IMR-90 (cell line): ENCODE measurements around the gene KRTAP10-10. TPM values are rescaled to one million over a fixed set of nuclear protein-coding genes. Genes with fewer than 3 reads are reported as not detected.

Experiments used
- ATAC-seq: fragments of 200-7000 bp; cut with Tn5 transposase; 2 replicates; pipeline ENCODE4 v1.9.1; 2020; ENCODE audit warnings: low read depth, mild to moderate bottlenecking, moderate library complexity
- BruUV-seq: library from RNA; stranded (reverse); fragments of 400-500 nt; replicated peaks from 2 replicates; lab custom pipeline; 2021; lab: Mats Ljungman, UMichigan
- CTCF ChIA-PET: fragments of 300-600 bp; formaldehyde crosslinking; extraction: SDS; loops from one replicate; lab custom pipeline; 2021; ENCODE audit warnings: antibody characterized with exemption; lab: Yijun Ruan, JAX
- POLR2A ChIA-PET: fragments of 300-600 bp; sonication (Branson Sonifier 250); formaldehyde crosslinking; loops from one replicate; lab custom pipeline; 2022; ENCODE audit warnings: antibody characterized with exemption; ENCODE audit not compliant: unreplicated experiment; lab: Charles Lee
- DNase-seq: peaks from one replicate; pipeline ENCODE4 v3.0.0; 2013
- H2AFZ ChIP-seq: replicated peaks from 2 replicates; pipeline ENCODE3; 2013; ENCODE audit warnings: low read length, mild to moderate bottlenecking; ENCODE audit not compliant: poor library complexity
- H2AK5ac ChIP-seq: 2 replicates; pipeline ENCODE4 v1.6.1; 2013; ENCODE audit warnings: low read depth, low read length, inconsistent platforms
- H2AK9ac ChIP-seq: replicated peaks from 2 replicates; pipeline ENCODE3; 2013; ENCODE audit warnings: mild to moderate bottlenecking, low read depth, low read length, moderate library complexity; ENCODE audit not compliant: poor library complexity
- H2BK120ac ChIP-seq: 2 replicates; pipeline ENCODE4 v1.6.1; 2013; ENCODE audit warnings: low read depth, low read length, inconsistent platforms
- H2BK15ac ChIP-seq: 3 replicates; pipeline ENCODE4 v1.6.1; 2013; ENCODE audit warnings: low read depth, low read length, inconsistent platforms
- H2BK20ac ChIP-seq: 2 replicates; pipeline ENCODE4 v1.6.1; 2013; ENCODE audit warnings: low read depth, mild to moderate bottlenecking, inconsistent platforms, low read length, moderate library complexity
- H2BK5ac ChIP-seq: 2 replicates; pipeline ENCODE4 v1.6.1; 2013; ENCODE audit warnings: mild to moderate bottlenecking, low read depth, low read length, inconsistent platforms; ENCODE audit not compliant: poor library complexity, severe bottlenecking
- H3K14ac ChIP-seq: replicated peaks from 2 replicates; pipeline ENCODE4 v1.6.1; 2013; ENCODE audit warnings: low read depth, low read length, inconsistent platforms
- H3K18ac ChIP-seq: 2 replicates; pipeline ENCODE4 v1.6.1; 2013; ENCODE audit warnings: low read depth, low read length, control low read depth
- H3K23ac ChIP-seq: 2 replicates; pipeline ENCODE4 v1.6.1; 2013; ENCODE audit warnings: low read depth, low read length, inconsistent platforms
- H3K27ac ChIP-seq: 2 replicates; pipeline ENCODE4 v1.5.1; 2013; ENCODE audit warnings: mild to moderate bottlenecking, control low read depth, low read length; ENCODE audit not compliant: insufficient read depth
- H3K27me3 ChIP-seq: 2 replicates; pipeline ENCODE4 v1.6.1; 2013; ENCODE audit warnings: low read length; ENCODE audit not compliant: control insufficient read depth, insufficient read depth
- H3K36me3 ChIP-seq: 2 replicates; pipeline ENCODE4 v1.6.1; 2013; ENCODE audit warnings: low read length, mixed read lengths; ENCODE audit not compliant: control insufficient read depth, insufficient read depth
- H3K4ac ChIP-seq: 2 replicates; pipeline ENCODE4 v1.6.1; 2013; ENCODE audit warnings: low read depth, low read length, inconsistent platforms
- H3K4me1 ChIP-seq: 2 replicates; pipeline ENCODE4 v1.6.1; 2013; ENCODE audit warnings: low read length, mixed read lengths; ENCODE audit not compliant: control insufficient read depth, insufficient read depth
- H3K4me2 ChIP-seq: 2 replicates; pipeline ENCODE4 v1.6.1; 2013; ENCODE audit warnings: low read depth, mild to moderate bottlenecking, control low read depth, low read length, moderate library complexity
- H3K4me3 ChIP-seq: 2 replicates; pipeline ENCODE4 v1.5.1; 2013; ENCODE audit warnings: low read depth, mild to moderate bottlenecking, control low read depth, low read length, moderate library complexity; ENCODE audit not compliant: insufficient read depth
- H3K56ac ChIP-seq: 2 replicates; pipeline ENCODE4 v1.6.1; 2013; ENCODE audit warnings: low read length, inconsistent platforms; ENCODE audit not compliant: insufficient read depth; ENCODE audit errors: extremely low read depth
- H3K79me1 ChIP-seq, 2 experiments: 2 replicates each; pipeline ENCODE4 v1.6.1; 2013; ENCODE audit warnings: low read length in 2 of 2, inconsistent platforms in 1 of 2, low read depth in 1 of 2
- H3K9ac ChIP-seq: 2 replicates; pipeline ENCODE4 v1.6.1; 2013; ENCODE audit warnings: low read depth, low read length, control low read depth
- H3K9me1 ChIP-seq: 2 replicates; pipeline ENCODE4 v1.6.1; 2013; ENCODE audit warnings: low read length, inconsistent platforms; ENCODE audit not compliant: insufficient read depth
- H3K9me3 ChIP-seq: 2 replicates; pipeline ENCODE4 v1.6.1; 2013; ENCODE audit warnings: low read length; ENCODE audit not compliant: control insufficient read depth, insufficient read depth
- H4K20me1 ChIP-seq: 2 replicates; pipeline ENCODE4 v1.6.1; 2013; ENCODE audit warnings: low read length, inconsistent platforms; ENCODE audit not compliant: insufficient read depth
- H4K5ac ChIP-seq: 2 replicates; pipeline ENCODE4 v1.6.1; 2013; ENCODE audit warnings: mild to moderate bottlenecking, low read depth, low read length, control low read depth
- H4K8ac ChIP-seq, 2 experiments: 2 replicates each; pipeline ENCODE4 v1.6.1; 2013; ENCODE audit warnings: low read depth in 2 of 2, low read length in 2 of 2, control low read depth in 1 of 2, inconsistent platforms in 1 of 2
- H4K91ac ChIP-seq: 2 replicates; pipeline ENCODE4 v1.6.1; 2013; ENCODE audit warnings: low read depth, low read length, inconsistent platforms; ENCODE audit not compliant: insufficient read depth
- FOS ChIP-seq: fragments of 150-350 bp; IDR thresholded peaks from 2 replicates; pipeline ENCODE4 v1.6.1; 2016; ENCODE audit warnings: low read depth, low read length
- MAZ ChIP-seq: IDR thresholded peaks from 2 replicates; pipeline ENCODE4 v1.6.1; 2012; ENCODE audit warnings: low read depth, mild to moderate bottlenecking, low read length, improper control_type of control experiment, moderate library complexity, borderline replicate concordance
- NFE2L2 ChIP-seq: fragments of 150-350 bp; IDR thresholded peaks from 2 replicates; pipeline ENCODE4 v1.6.1; 2016; ENCODE audit warnings: low read depth, mild to moderate bottlenecking, low read length
- WGBS, 2 experiments: methylation state at CpG; one replicate each; pipeline versions ENCODE4 v1.1.5 to v1.1.7; 2013; ENCODE audit warnings: missing lambda C conversion rate in 2 of 2; ENCODE audit not compliant: insufficient read length in 1 of 2; ENCODE audit errors: extremely low coverage in 2 of 2; 5-methylcytosine and 5-hydroxymethylcytosine counted together
- dilution Hi-C: fragments of 300-500 bp; cut with HindIII; formaldehyde crosslinking; loops from one replicate; pipeline ENCODE4 v1.14.3; 2018; ENCODE audit warnings: low sequenced_read_pairs; ENCODE audit not compliant: unreplicated experiment
- in situ Hi-C: fragments of 300-500 bp; cut with MboI; formaldehyde crosslinking; loops from 3 replicates; pipeline ENCODE4 v1.14.3; 2019; ENCODE audit warnings: low sequenced_read_pairs, inconsistent platforms, mixed read lengths
- intact Hi-C: fragments of 100-400 bp; cut with micrococcal nuclease; formaldehyde crosslinking; loops from 2 replicates; pipeline ENCODE4 v1.10.0; 2022
- polyA plus RNA-seq, 3 experiments: library from polyadenylated mRNA; depleted of rRNA; stranded (reverse); fragments of >200 nt; gene quantifications; 2 replicates each; pipeline ENCODE4 v1.2.3, GENCODE V29; 2012; ENCODE audit warnings: low replicate concordance in 1 of 3
- total RNA-seq: library from RNA; depleted of rRNA; stranded (reverse); fragments of >200 nt; gene quantifications from 2 replicates; pipeline ENCODE4 v1.2.3, GENCODE V29; 2012
- TF ChIP-seq, protein P1 (sequence below): fragments of 150-350 bp; IDR thresholded peaks from 2 replicates; pipeline ENCODE4 v1.6.1; 2017; ENCODE audit warnings: mild to moderate bottlenecking, antibody characterized with exemption, low read length, low read depth
- TF ChIP-seq, protein P2 (sequence below): conservative IDR thresholded peaks from 2 replicates; pipeline ENCODE4 v1.5.1; 2012; ENCODE audit warnings: mild to moderate bottlenecking, low read depth, low read length, improper control_type of control experiment

KRTAP10-10 gene
- total and polyA plus RNA-seq, 2 of the 4 experiments (the other 2 are of a cell fraction): not detected

DNA sequence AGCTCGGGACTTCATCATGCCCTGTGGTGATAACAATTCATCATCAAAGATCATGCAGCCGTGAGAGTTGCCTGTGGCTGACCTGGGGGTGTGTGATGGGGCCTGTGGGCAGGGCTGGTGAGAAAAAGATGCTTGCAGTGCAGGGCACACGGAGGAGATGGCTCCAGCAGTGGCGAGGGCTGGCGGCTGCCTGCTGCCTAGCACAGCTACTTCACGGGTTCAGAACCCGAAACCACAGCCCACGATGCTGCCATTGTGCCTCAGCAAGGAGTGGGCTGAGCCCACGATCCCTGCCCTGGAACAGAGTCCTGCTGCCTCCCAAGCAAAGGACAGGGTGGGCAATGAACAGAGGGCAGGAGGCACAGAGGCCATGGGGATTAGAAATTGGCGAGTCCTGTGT is 10.9 kb upstream of the KRTAP10-10 start:
- H3K4ac ChIP-seq: no peak overlapping the region
- no peak overlapping the region for H3K56ac ChIP-seq
- H3K79me1 ChIP-seq: no peaks in the 10 kb centered on the region
- no peak overlapping the region for H2AFZ ChIP-seq
- no peak overlapping the region for H2AK5ac ChIP-seq
- H3K9me3 ChIP-seq: 0 out of 2 replicates have a peak, but pooled peaks cover 1% of the 10 kb centered on the region
- ChIA-PET POLR2A (no interaction called here), CTCF (no interaction called here)
- no peak overlapping the region for H2BK5ac ChIP-seq
- no peak overlapping the region for H2BK120ac ChIP-seq
- no peak overlapping the region for H3K18ac ChIP-seq
- in situ Hi-C loops (no loop called here), intact Hi-C loops (no loop called here), dilution Hi-C loops (no loop called here)
- H3K4me2 ChIP-seq: no peak overlapping the region
- H3K9ac ChIP-seq: no peak overlapping the region
- H3K9me1 ChIP-seq: no peaks in the 10 kb centered on the region
- peaks cover 2% of the 10 kb centered on the region; the same call in 1 of the 2 replicates for H3K27me3 ChIP-seq
- DNase-seq (no peak), ATAC-seq (no peak)
- WGBS, 2 experiments: 43% methylated on average over 2 of the region's 10 CpGs; no CpG with 5 or more reads in 1 of the 2 experiments
- no peak overlapping the region for H3K23ac ChIP-seq
- no peaks in the 10 kb centered on the region for H3K36me3 ChIP-seq
- H4K20me1 ChIP-seq: no peaks in the 10 kb centered on the region
- no peak overlapping the region for H4K91ac ChIP-seq
- H3K14ac ChIP-seq: no peak overlapping the region
- H2BK20ac ChIP-seq: no peak overlapping the region
- no peak overlapping the region for H3K4me3 ChIP-seq
- no peak overlapping the region for H2AK9ac ChIP-seq
- H3K4me1 ChIP-seq: no peaks in the 10 kb centered on the region
- no TSS peak for BruUV-seq
- TF ChIP-seq NFE2L2 (no peak), FOS (no peak), MAZ (no peak)
- TF ChIP-seq, protein P1, sequence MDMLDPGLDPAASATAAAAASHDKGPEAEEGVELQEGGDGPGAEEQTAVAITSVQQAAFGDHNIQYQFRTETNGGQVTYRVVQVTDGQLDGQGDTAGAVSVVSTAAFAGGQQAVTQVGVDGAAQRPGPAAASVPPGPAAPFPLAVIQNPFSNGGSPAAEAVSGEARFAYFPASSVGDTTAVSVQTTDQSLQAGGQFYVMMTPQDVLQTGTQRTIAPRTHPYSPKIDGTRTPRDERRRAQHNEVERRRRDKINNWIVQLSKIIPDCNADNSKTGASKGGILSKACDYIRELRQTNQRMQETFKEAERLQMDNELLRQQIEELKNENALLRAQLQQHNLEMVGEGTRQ: no peak
- TF ChIP-seq, protein P2, sequence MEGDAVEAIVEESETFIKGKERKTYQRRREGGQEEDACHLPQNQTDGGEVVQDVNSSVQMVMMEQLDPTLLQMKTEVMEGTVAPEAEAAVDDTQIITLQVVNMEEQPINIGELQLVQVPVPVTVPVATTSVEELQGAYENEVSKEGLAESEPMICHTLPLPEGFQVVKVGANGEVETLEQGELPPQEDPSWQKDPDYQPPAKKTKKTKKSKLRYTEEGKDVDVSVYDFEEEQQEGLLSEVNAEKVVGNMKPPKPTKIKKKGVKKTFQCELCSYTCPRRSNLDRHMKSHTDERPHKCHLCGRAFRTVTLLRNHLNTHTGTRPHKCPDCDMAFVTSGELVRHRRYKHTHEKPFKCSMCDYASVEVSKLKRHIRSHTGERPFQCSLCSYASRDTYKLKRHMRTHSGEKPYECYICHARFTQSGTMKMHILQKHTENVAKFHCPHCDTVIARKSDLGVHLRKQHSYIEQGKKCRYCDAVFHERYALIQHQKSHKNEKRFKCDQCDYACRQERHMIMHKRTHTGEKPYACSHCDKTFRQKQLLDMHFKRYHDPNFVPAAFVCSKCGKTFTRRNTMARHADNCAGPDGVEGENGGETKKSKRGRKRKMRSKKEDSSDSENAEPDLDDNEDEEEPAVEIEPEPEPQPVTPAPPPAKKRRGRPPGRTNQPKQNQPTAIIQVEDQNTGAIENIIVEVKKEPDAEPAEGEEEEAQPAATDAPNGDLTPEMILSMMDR: no peak
- H2BK15ac ChIP-seq: no peak overlapping the region
- no peak overlapping the region for H4K5ac ChIP-seq
- H3K27ac ChIP-seq: no peak overlapping the region
- H4K8ac ChIP-seq: no peak overlapping the region
